ENCODE measurements around the gene SBF2. TPM values are rescaled to one million over a fixed set of nuclear protein-coding genes. Genes with fewer than 3 reads are reported as not detected.

Gene SBF2
- total RNA-seq, 1 experiment from 2014 or later, result 30.2 TPM

DNA sequence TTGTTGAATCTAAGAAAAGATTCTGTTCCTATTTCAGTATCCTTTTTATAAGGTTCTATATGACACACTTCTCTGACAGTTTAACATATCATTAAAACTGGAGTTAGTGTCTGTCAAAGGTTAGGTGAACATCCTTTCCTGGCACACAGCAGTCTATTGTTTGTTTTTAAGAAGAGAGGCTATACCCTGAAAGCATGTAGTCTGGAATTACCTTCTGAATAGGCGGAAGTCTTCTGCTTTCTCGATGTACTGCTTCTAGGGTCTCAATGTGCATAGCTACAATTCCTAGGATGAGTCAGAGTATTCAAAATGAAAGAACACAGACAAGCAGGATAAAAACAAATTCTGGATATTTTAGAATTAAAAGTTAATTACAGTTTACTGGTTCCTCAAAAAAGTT lies 441.6 kb downstream of the SBF2 start:
- H3K9ac ChIP-seq (ENCODE audit: extremely low read depth, insufficient read length, low read length), result no peak overlapping the region
- no peak overlapping the region for H3K56ac ChIP-seq (ENCODE audit: insufficient read length, low read depth, low read length)
- H2BK12ac ChIP-seq (ENCODE audit: insufficient read length, low read depth, low read length), result no peak overlapping the region
- no peak overlapping the region for H3T11ph ChIP-seq (ENCODE audit: low read length)
- H2BK120ac ChIP-seq (ENCODE audit: low read depth, low read length, poor library complexity, severe bottlenecking), result no peak overlapping the region
- H3K18ac ChIP-seq (ENCODE audit: insufficient read length, low read depth, low read length), result no peak overlapping the region
- no peak overlapping the region for H4K8ac ChIP-seq (replicated peaks; ENCODE audit: insufficient read length, low read depth, low read length)
- no peak overlapping the region for H2BK5ac ChIP-seq (ENCODE audit: insufficient read length, low read length)
- no peak overlapping the region for H2AK5ac ChIP-seq (ENCODE audit: insufficient read length, low read length)
- H3K4ac ChIP-seq (ENCODE audit: low read depth, low read length), result no peak overlapping the region
- H3K9me3 ChIP-seq (ENCODE audit: control insufficient read depth, low read depth, low read length), result no peaks in the 10 kb centered on the region
- H3K14ac ChIP-seq (ENCODE audit: insufficient read depth, low read length), result no peak overlapping the region
- no peak overlapping the region for H2BK20ac ChIP-seq (ENCODE audit: low read depth, low read length, poor library complexity, severe bottlenecking)
- H3K4me1 ChIP-seq (ENCODE audit: insufficient read depth, low read length), result no peaks in the 10 kb centered on the region
- WGBS (ENCODE audit: extremely low coverage, insufficient read length, low lambda C conversion rate), result no CpG with 5 or more reads among the region's 2 CpGs
- Mint-ChIP-seq H3K27me3 (ENCODE audit: low read depth) (no peaks in the 10 kb centered on the region; the same call in 1 of the 2 replicates), H3K36me3 (ENCODE audit: insufficient read depth in 1 of 3, low read depth in 3 of 3) (peaks cover 0 to 9% (median 8%) of the 10 kb centered on the region in 3 experiments; a peak in 4 of 7 replicates), H3K4me3 (no peak overlapping the region), H3K27ac (no peak overlapping the region), H3K9me3 (no peaks in the 10 kb centered on the region), H3K4me1 (peaks cover 2 to 8% of the 10 kb centered on the region in 2 experiments; a peak in 2 of 4 replicates)
- no peak overlapping the region for H3K23ac ChIP-seq (ENCODE audit: insufficient read length, low read depth, low read length)
- H3K79me2 ChIP-seq (ENCODE audit: insufficient read depth, low read length), result no peaks in the 10 kb centered on the region
- H2BK15ac ChIP-seq (ENCODE audit: low read depth, low read length), result no peak overlapping the region
- H2AFZ ChIP-seq (ENCODE audit: low read length), result no peak overlapping the region
- DNase-seq, result no peak
- no peak overlapping the region for H3K27ac ChIP-seq (ENCODE audit: insufficient read length, low read depth, low read length)
- no peak overlapping the region for H4K5ac ChIP-seq (ENCODE audit: insufficient read length, low read depth, low read length)
- no peaks in the 10 kb centered on the region for H3K79me1 ChIP-seq (ENCODE audit: insufficient read depth, low read depth, low read length, poor library complexity, severe bottlenecking)
- TF ChIP-seq, protein P1, sequence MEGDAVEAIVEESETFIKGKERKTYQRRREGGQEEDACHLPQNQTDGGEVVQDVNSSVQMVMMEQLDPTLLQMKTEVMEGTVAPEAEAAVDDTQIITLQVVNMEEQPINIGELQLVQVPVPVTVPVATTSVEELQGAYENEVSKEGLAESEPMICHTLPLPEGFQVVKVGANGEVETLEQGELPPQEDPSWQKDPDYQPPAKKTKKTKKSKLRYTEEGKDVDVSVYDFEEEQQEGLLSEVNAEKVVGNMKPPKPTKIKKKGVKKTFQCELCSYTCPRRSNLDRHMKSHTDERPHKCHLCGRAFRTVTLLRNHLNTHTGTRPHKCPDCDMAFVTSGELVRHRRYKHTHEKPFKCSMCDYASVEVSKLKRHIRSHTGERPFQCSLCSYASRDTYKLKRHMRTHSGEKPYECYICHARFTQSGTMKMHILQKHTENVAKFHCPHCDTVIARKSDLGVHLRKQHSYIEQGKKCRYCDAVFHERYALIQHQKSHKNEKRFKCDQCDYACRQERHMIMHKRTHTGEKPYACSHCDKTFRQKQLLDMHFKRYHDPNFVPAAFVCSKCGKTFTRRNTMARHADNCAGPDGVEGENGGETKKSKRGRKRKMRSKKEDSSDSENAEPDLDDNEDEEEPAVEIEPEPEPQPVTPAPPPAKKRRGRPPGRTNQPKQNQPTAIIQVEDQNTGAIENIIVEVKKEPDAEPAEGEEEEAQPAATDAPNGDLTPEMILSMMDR (conservative IDR thresholded peaks at IDR 0.05), result no peak
- H4K91ac ChIP-seq (ENCODE audit: insufficient read length, low read depth, low read length), result no peak overlapping the region
- H3K4me2 ChIP-seq (ENCODE audit: insufficient read depth, insufficient read length, low read length), result no peak overlapping the region
- no peaks in the 10 kb centered on the region for H4K20me1 ChIP-seq (ENCODE audit: control insufficient read depth, insufficient read depth, insufficient read length)
- H3K23me2 ChIP-seq (ENCODE audit: insufficient read length, low read depth, low read length, poor library complexity, severe bottlenecking), result no peaks in the 10 kb centered on the region
- no peaks in the 10 kb centered on the region for H3K27me3 ChIP-seq (ENCODE audit: insufficient read depth, low read length)

Data from H9 (cell line).